ENCODE data around the gene ACACB. TPM values are rescaled to one million over a fixed set of nuclear protein-coding genes. Genes with fewer than 3 reads are reported as not detected.
A peak's percentile ranks its signal among the peaks of the same experiment; 100 is the strongest.

ACACB gene
- total RNA-seq, 1 donor from 2014 or later = 64.5 TPM

GRCh38 chr12:109196332-109196731 lies 79.9 kb downstream of the ACACB start:
- intact Hi-C loops (cut with DNase I) = no loop called here

DNA sequence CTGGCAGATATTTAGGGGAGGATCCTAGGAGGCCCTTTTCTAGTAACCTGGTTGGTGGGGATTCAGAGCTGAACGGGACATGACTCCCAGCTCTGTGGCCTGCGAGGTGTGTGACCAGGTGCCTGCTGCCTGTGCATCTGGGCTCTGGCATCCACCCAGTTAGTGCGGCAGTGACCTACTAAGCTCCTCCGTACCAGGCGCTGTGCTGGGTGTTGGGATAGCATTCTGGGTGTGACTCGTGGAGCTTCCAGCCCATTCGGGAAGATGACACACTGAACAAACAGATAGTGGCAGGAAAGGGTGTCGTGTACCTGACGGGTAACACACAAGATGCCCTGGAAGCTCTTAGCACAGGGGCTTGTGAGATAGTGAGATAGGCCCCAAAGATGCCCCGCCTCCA lies 80.9 kb downstream of the ACACB start:
- intact Hi-C loops (cut with DNase I) = no loop called here
- DNase-seq (ENCODE audit: low spot score) = no peak

More at GRCh38 chr12:109196332-109196731, 79.9 kb downstream of the ACACB start:
- DNase-seq (ENCODE audit: low spot score) = no peak

DNA sequence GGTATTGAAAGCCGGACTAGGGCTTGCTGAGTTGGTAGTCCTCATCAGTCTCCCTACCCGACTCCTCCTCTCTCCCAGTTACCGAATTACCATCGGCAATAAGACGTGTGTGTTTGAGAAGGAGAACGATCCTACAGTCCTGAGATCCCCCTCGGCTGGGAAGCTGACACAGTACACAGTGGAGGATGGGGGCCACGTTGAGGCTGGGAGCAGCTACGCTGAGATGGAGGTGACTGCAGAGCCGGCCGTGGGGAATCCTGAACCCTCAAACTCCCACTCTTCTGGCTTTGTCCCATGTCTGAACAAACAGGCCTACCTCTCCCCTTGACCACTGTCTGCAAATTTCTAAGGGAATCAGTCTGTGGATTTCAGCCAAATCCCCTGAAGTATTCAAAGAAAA lies 82.9 kb downstream of the ACACB start:
- intact Hi-C loops (cut with DNase I) = no loop called here
- peak; percentile 35 for DNase-seq (ENCODE audit: low spot score)

- DNase-seq (ENCODE audit: low spot score) = peak; percentile 44
- intact Hi-C loops (cut with DNase I) = no loop called here
Measured at GRCh38 chr12:109200825-109201495, 84.6 kb downstream of the ACACB start.

DNA sequence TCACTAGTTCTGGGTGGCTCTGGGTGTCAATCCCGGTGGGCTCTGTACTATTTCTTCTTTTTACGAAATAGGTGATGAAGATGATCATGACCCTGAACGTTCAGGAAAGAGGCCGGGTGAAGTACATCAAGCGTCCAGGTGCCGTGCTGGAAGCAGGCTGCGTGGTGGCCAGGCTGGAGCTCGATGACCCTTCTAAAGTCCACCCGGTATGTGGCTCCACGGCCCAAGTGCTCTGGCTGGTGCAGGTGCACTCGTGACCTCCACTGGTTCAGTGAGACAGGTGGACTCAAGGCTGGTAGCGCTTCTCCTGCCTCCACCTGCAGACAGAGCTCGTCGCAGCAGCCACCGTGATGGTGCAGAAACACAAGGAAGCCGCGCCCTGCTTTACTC lies 85.1 kb downstream of the ACACB start:
- peak; percentile 54 for DNase-seq (ENCODE audit: low spot score)
- intact Hi-C loops (cut with DNase I) = no loop called here

- intact Hi-C loops (cut with DNase I) = no loop called here
Measured at GRCh38 chr12:109202770-109203169, 86.4 kb downstream of the ACACB start.

GRCh38 chr12:109203480-109203879 lies 87.1 kb downstream of the ACACB start:
- intact Hi-C loops (cut with DNase I) = no loop called here
- DNase-seq (ENCODE audit: low spot score) = peak; percentile 29

More at GRCh38 chr12:109202770-109203169, 86.4 kb downstream of the ACACB start:
- peak; percentile 17 for DNase-seq (ENCODE audit: low spot score)

DNA sequence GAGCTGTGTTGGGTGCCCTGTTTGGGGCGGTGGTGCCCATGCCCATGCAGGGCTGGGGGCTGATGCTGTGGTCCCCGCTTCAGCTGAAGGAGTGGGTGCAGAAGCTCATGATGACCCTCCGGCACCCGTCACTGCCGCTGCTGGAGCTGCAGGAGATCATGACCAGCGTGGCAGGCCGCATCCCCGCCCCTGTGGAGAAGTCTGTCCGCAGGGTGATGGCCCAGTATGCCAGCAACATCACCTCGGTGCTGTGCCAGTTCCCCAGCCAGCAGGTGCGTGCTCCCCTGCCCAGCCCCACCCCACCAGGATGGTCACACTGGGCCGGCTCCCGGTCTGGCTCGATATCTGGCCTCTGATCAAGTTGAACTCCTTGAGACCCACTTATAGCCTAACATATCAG lies 92.7 kb downstream of the ACACB start:
- DNase-seq (ENCODE audit: low spot score) = no peak
- intact Hi-C loops (cut with DNase I) = no loop called here

- intact Hi-C loops (cut with DNase I) = no loop called here
- no peak for DNase-seq (ENCODE audit: low spot score)
Measured at GRCh38 chr12:109212460-109213115, 96.2 kb downstream of the ACACB start.

GRCh38 chr12:109214131-109214530 lies 97.7 kb downstream of the ACACB start:
- no peak for DNase-seq (ENCODE audit: low spot score)
- intact Hi-C loops (cut with DNase I) = no loop called here

- intact Hi-C loops (cut with DNase I) = no loop called here
- no peak for DNase-seq (ENCODE audit: low spot score)
Measured at GRCh38 chr12:109218996-109219395, 102.6 kb downstream of the ACACB start.

DNA sequence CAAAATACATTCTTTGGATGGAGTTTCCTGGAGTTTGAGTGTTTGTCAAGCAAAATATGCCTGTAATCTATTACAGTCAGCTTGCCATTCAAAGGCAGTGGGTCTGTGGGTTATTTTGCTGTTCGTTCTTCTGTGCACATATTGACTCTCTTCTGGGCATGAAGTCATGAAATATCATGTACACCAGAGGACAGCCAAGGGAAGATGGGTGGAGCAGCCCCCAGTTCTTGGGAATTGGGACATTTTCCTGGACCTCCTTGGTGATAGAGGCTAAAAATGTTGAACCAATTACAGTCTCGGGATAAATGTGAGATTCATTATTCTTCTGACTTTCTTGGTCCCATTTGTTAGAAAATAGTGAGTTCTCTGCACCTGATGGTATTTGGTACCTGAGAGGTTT lies 103.6 kb downstream of the ACACB start:
- intact Hi-C loops (cut with DNase I) = no loop called here
- no peak for DNase-seq (ENCODE audit: low spot score)

GRCh38 chr12:109221277-109221931 lies 105.0 kb downstream of the ACACB start:
- no peak for DNase-seq (ENCODE audit: low spot score)
- intact Hi-C loops (cut with DNase I) = no loop called here

GRCh38 chr12:109222062-109222461 lies 105.7 kb downstream of the ACACB start:
- no peak for DNase-seq (ENCODE audit: low spot score)
- intact Hi-C loops (cut with DNase I) = no loop called here

- DNase-seq (ENCODE audit: low spot score) = no peak
- intact Hi-C loops (cut with DNase I) = no loop called here
Measured at GRCh38 chr12:109222496-109222895, 106.1 kb downstream of the ACACB start.

DNA sequence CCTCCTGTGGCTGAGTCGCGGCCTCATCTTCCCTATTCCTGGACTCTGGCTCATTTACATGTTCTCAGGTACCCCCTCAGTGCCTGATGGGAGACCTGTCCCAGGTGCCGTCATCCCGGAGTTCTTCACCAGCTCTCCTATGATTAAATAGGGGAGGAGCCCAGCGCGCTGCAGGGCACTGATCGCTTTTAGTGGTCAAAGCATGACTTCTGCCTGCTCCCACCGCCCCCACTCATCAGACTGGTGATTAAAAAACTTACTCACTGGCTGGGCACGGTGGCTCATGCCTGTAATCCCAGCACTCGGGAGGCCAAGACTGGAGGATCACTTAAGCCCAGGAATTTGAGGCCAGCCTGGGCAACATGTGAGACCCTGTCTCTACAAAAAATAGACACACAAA lies 106.8 kb downstream of the ACACB start:
- intact Hi-C loops (cut with DNase I) = no loop called here
- no peak for DNase-seq (ENCODE audit: low spot score)

GRCh38 chr12:109223868-109224267 lies 107.5 kb downstream of the ACACB start:
- no peak for DNase-seq (ENCODE audit: low spot score)
- intact Hi-C loops (cut with DNase I) = no loop called here

GRCh38 chr12:109228664-109229063 lies 112.3 kb downstream of the ACACB start:
- DNase-seq (ENCODE audit: low spot score) = no peak
- intact Hi-C loops (cut with DNase I) = no loop called here

DNA sequence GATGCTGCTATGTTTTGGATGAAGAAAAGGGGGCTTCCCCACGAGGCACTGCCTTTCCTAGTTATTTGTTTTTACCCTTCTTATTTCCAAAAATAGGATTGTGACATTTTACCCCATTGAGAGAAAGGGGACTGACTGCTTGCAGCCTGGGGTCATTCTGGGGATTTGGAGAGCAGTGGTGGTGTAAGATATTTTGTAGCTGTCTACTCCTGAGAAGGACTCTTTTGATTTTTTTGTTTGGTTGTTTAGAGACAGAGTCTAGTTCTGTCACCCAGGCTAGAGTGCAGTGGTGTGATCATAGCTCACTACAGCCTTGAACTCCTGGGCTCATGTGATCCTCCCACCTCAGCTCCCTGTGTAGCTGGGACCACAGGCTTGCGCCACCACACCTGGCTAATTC lies 113.8 kb downstream of the ACACB start:
- no peak for DNase-seq (ENCODE audit: low spot score)
- intact Hi-C loops (cut with DNase I) = no loop called here

- intact Hi-C loops (cut with DNase I) = no loop called here
- DNase-seq (ENCODE audit: low spot score) = no peak
Measured at GRCh38 chr12:109232731-109233130, 116.3 kb downstream of the ACACB start.

GRCh38 chr12:109234012-109234411 lies 117.6 kb downstream of the ACACB start:
- DNase-seq (ENCODE audit: low spot score) = no peak
- intact Hi-C loops (cut with DNase I) = no loop called here
